ENCODE results near the gene DNAH11.

DNA sequence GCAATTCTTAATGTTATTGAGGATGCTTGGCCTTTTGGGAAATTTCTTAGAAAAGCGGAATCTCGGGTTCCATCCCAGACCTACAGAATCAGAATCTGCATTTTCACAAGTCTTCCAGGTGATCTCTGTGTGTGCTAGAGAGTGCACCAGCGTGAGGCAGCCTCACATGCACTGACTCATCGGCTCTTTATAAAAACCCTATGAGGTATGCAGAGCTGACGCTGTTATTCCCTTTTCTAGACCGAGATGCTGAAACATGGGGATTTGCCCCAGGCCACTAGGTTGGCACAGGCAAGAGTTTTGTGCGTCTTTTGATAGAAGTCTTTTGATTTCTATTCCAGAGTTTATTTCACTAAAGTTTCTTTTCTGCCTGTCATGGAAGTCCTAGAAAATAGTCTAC, 341.7 kb downstream of the DNAH11 start:
- TF ChIP-seq, protein P1, sequence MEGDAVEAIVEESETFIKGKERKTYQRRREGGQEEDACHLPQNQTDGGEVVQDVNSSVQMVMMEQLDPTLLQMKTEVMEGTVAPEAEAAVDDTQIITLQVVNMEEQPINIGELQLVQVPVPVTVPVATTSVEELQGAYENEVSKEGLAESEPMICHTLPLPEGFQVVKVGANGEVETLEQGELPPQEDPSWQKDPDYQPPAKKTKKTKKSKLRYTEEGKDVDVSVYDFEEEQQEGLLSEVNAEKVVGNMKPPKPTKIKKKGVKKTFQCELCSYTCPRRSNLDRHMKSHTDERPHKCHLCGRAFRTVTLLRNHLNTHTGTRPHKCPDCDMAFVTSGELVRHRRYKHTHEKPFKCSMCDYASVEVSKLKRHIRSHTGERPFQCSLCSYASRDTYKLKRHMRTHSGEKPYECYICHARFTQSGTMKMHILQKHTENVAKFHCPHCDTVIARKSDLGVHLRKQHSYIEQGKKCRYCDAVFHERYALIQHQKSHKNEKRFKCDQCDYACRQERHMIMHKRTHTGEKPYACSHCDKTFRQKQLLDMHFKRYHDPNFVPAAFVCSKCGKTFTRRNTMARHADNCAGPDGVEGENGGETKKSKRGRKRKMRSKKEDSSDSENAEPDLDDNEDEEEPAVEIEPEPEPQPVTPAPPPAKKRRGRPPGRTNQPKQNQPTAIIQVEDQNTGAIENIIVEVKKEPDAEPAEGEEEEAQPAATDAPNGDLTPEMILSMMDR (IDR thresholded peaks at IDR 0.05): no peak
- TF ChIP-seq POLR2A (IDR thresholded peaks at IDR 0.05): no peak

All from testis (tissue), 2 donors.